ENCODE measurements around the gene LCN10. TPM values are rescaled to one million over a fixed set of nuclear protein-coding genes. Genes with fewer than 3 reads are reported as not detected.

LCN10 gene
- total and polyA plus RNA-seq, 2 donors (not counting 3 experiments of a cell fraction or from before 2014, with no cell fraction given) = not detected

GRCh38 chr9:136750526-136750925 lies 7.8 kb upstream of the LCN10 start:
- dilution Hi-C loops (cut with MboI; ENCODE audit: extremely low pct_ligation_motif_present, low sequenced_read_pairs) (no loop called here), intact Hi-C loops (cut with micrococcal nuclease) (no loop called here)
- Histone ChIP-seq H3K4me1 (ENCODE audit: control insufficient read depth, extremely low read depth, insufficient read depth, low read length) (no peaks in the 10 kb centered on the region), H3K4me2 (ENCODE audit: insufficient read depth, low read length) (no peak overlapping the region), H3K36me3 (ENCODE audit: control insufficient read depth in 2 of 2, extremely low read depth in 1 of 2, insufficient read depth in 2 of 2, low read length in 2 of 2) (no peaks in the 10 kb centered on the region), H3K9me3 (replicated peaks; ENCODE audit: control insufficient read depth, insufficient read depth, low read length) (no peaks in the 10 kb centered on the region), H2AFZ (ENCODE audit: low read depth, low read length) (no peak overlapping the region), H3K4me3 (replicated peaks in 1 of 3; ENCODE audit: insufficient read depth in 1 of 3, low read depth in 1 of 3, low read length in 3 of 3) (no peak overlapping the region), H3K9me1 (replicated peaks; ENCODE audit: control insufficient read depth, extremely low read depth, insufficient read depth, low read length) (no peaks in the 10 kb centered on the region), H3K27ac (ENCODE audit: insufficient read depth, low read depth, low read length) (no peak overlapping the region), H4K20me1 (replicated peaks; ENCODE audit: control insufficient read depth, extremely low read depth, insufficient read depth, low read length) (no peaks in the 10 kb centered on the region), H3K27me3 (ENCODE audit: control insufficient read depth in 2 of 2, insufficient read depth in 2 of 2, low read length in 2 of 2) (peaks cover 3 to 5% of the 10 kb centered on the region in 2 experiments), H3K9ac (replicated peaks; ENCODE audit: extremely low read depth, insufficient read depth, low read length) (no peak overlapping the region), H3K79me2 (ENCODE audit: control insufficient read depth, insufficient read depth, low read length) (no peaks in the 10 kb centered on the region)
- ChIA-PET CTCF (interaction anchor here (2.3 kb wide), 1 partner anchor 10 kb away, joined by 7 read pairs; no protein-coding TSS in a partner anchor), POLR2A (no interaction called here)
- TF ChIP-seq POLR2AphosphoS5 (IDR thresholded peaks at IDR 0.05; ENCODE audit: insufficient read depth, low read depth, low read length) (no peak), FOS (IDR thresholded peaks at IDR 0.05; ENCODE audit: borderline replicate concordance, insufficient read depth, low read length) (no peak), EZH2 (IDR thresholded peaks at IDR 0.05; ENCODE audit: borderline replicate concordance, low read depth, low read length, severe bottlenecking) (no peak), POLR2A (IDR thresholded peaks at IDR 0.05; ENCODE audit: low read depth, low read length) (no peak), GATA2 (IDR thresholded peaks at IDR 0.05; ENCODE audit: insufficient read depth, insufficient read length, low read depth, low read length) (no peak), JUN (IDR thresholded peaks at IDR 0.05; ENCODE audit: borderline replicate concordance, insufficient read depth, insufficient read length, low read depth) (no peak), CTCF (IDR thresholded peaks at IDR 0.05; ENCODE audit: extremely low read depth in 1 of 2, insufficient read depth in 1 of 2, low read depth in 1 of 2, low read length in 2 of 2) (no peak), MYC (IDR thresholded peaks at IDR 0.05; ENCODE audit: low read depth, low read length) (no peak), MAX (IDR thresholded peaks at IDR 0.05; ENCODE audit: insufficient read depth, insufficient read length) (no peak)
- DNase-seq (ENCODE audit: low read depth, low spot score) (no peak), FAIRE-seq (no peak)
- no TSS peak for BruUV-seq (replicated peaks)
